Smooth muscle cell (in vitro differentiated cells): Measurements from ENCODE around the gene SFI1. TPM values are rescaled to one million over a fixed set of nuclear protein-coding genes. Genes with fewer than 3 reads are reported as not detected.

ENCODE experiments used
- DNase-seq: peaks from one replicate; lab custom pipeline; 2025; ENCODE audit not compliant: unreplicated experiment; lab: John Stamatoyannopoulos, UW
- H2AFZ ChIP-seq: fragments of 200-600 bp; sonication (generic); 2 replicates; pipeline ENCODE4 v1.6.0; 2016; ENCODE audit warnings: antibody characterized with exemption, low read depth, mild to moderate bottlenecking
- H3F3A ChIP-seq: fragments of 200-600 bp; sonication (generic); 2 replicates; pipeline ENCODE4 v1.6.0; 2017; ENCODE audit warnings: antibody characterized with exemption, low read depth
- H3K27ac ChIP-seq: fragments of 200-600 bp; sonication (generic); 2 replicates; pipeline ENCODE4 v1.5.1; 2016; ENCODE audit warnings: low read depth, mild to moderate bottlenecking
- H3K27me3 ChIP-seq: fragments of 200-600 bp; sonication (generic); 2 replicates; pipeline ENCODE4 v1.6.1; 2016; ENCODE audit warnings: low read depth, mild to moderate bottlenecking
- H3K36me3 ChIP-seq: fragments of 200-600 bp; sonication (generic); 2 replicates; pipeline ENCODE4 v1.5.1; 2016; ENCODE audit warnings: low read depth
- H3K4me1 ChIP-seq: fragments of 200-600 bp; sonication (generic); 2 replicates; pipeline ENCODE4 v1.5.1; 2016; ENCODE audit warnings: low read depth
- H3K4me2 ChIP-seq: fragments of 200-600 bp; sonication (generic); 2 replicates; pipeline ENCODE4 v1.6.0; 2016; ENCODE audit warnings: mild to moderate bottlenecking
- H3K4me3 ChIP-seq: fragments of 200-600 bp; sonication (generic); 2 replicates; pipeline ENCODE4 v1.5.1; 2016; ENCODE audit warnings: mild to moderate bottlenecking
- H3K79me2 ChIP-seq: fragments of 200-600 bp; sonication (generic); 2 replicates; pipeline ENCODE4 v1.6.0; 2016; ENCODE audit warnings: low read depth, mild to moderate bottlenecking
- H3K9ac ChIP-seq: fragments of 200-600 bp; sonication (generic); 2 replicates; pipeline ENCODE4 v1.6.0; 2016; ENCODE audit warnings: low read depth
- H3K9me3 ChIP-seq: fragments of 200-600 bp; sonication (generic); replicated peaks from 2 replicates; pipeline ENCODE4 v1.5.1; 2016; ENCODE audit warnings: low read depth
- H4K20me1 ChIP-seq: fragments of 200-600 bp; sonication (generic); 2 replicates; pipeline ENCODE4 v1.6.0; 2016; ENCODE audit warnings: low read depth
- CTCF ChIP-seq: fragments of 200-600 bp; sonication (generic); IDR thresholded peaks from 2 replicates; pipeline ENCODE4 v1.5.1; 2017; ENCODE audit warnings: borderline replicate concordance, mild to moderate bottlenecking, antibody characterized with exemption; ENCODE audit not compliant: insufficient read depth, poor library complexity, severe bottlenecking
- WGBS: methylation state at CpG from one replicate; pipeline ENCODE4 v1.1.7; 2016; ENCODE audit warnings: low lambda C conversion rate; 5-methylcytosine and 5-hydroxymethylcytosine counted together
- polyA plus RNA-seq: library from polyadenylated mRNA; unstranded; fragments of >200 nt; fragmentation: Nextera tagmentation; extraction: Ambion mirVana; gene quantifications from 2 replicates; pipeline ENCODE4 v1.2.1, GENCODE V29; 2016
- total RNA-seq: library from RNA; depleted of rRNA; stranded (reverse); fragments of >200 nt; gene quantifications from 2 replicates; pipeline ENCODE4 v1.2.3, GENCODE V29; 2014

The SFI1 gene
- total and polyA plus RNA-seq, 2 experiments from 2014 or later: 8.7 to 26.9 TPM

GRCh38 chr22:31569126-31569525, 72.8 kb downstream of the SFI1 start:
- Histone ChIP-seq H3K79me2 (no peaks in the 10 kb centered on the region), H3K27ac (no peak overlapping the region), H2AFZ (no peak overlapping the region), H3K9ac (no peak overlapping the region), H3F3A (no peaks in the 10 kb centered on the region), H4K20me1 (no peaks in the 10 kb centered on the region), H3K27me3 (no peaks in the 10 kb centered on the region), H3K4me1 (no peaks in the 10 kb centered on the region), H3K4me3 (no peak overlapping the region), H3K36me3 (no peaks in the 10 kb centered on the region), H3K9me3 (no peaks in the 10 kb centered on the region), H3K4me2 (no peak overlapping the region)
- no peak for TF ChIP-seq CTCF
- no peak for DNase-seq
- 92% methylated on average over 1 of the region's 1 CpG for WGBS

- H3K27ac ChIP-seq: no peak overlapping the region
- no peaks in the 10 kb centered on the region for H3K79me2 ChIP-seq
- no peak for DNase-seq
- H3K4me2 ChIP-seq: no peak overlapping the region
- H3K9me3 ChIP-seq: no peaks in the 10 kb centered on the region
- no peaks in the 10 kb centered on the region for H3F3A ChIP-seq
- H3K4me3 ChIP-seq: no peak overlapping the region
- H3K27me3 ChIP-seq: no peaks in the 10 kb centered on the region
- no peaks in the 10 kb centered on the region for H3K4me1 ChIP-seq
- WGBS: 95% methylated on average over 5 of the region's 5 CpGs
- no peak overlapping the region for H2AFZ ChIP-seq
- no peaks in the 10 kb centered on the region for H3K36me3 ChIP-seq
- no peaks in the 10 kb centered on the region for H4K20me1 ChIP-seq
- no peak overlapping the region for H3K9ac ChIP-seq
- TF ChIP-seq CTCF: no peak
These were observed 76.6 kb downstream of the SFI1 start for GRCh38 chr22:31572939-31573338.

GRCh38 chr22:31574055-31574670, 77.8 kb downstream of the SFI1 start:
- Histone ChIP-seq H4K20me1 (no peaks in the 10 kb centered on the region), H3K79me2 (no peaks in the 10 kb centered on the region), H3K27ac (no peak overlapping the region), H3K4me3 (no peak overlapping the region), H3K9me3 (no peaks in the 10 kb centered on the region), H3K4me1 (no peaks in the 10 kb centered on the region), H3F3A (no peaks in the 10 kb centered on the region), H3K36me3 (no peaks in the 10 kb centered on the region), H3K27me3 (no peaks in the 10 kb centered on the region), H3K9ac (no peak overlapping the region), H2AFZ (no peak overlapping the region), H3K4me2 (no peak overlapping the region)
- no peak for TF ChIP-seq CTCF
- DNase-seq: no peak
- WGBS: 90% methylated on average over 3 of the region's 3 CpGs

- Histone ChIP-seq H3K4me2 (no peak overlapping the region), H3K9ac (no peak overlapping the region), H3K79me2 (no peaks in the 10 kb centered on the region), H3K4me1 (no peaks in the 10 kb centered on the region), H3K27me3 (no peaks in the 10 kb centered on the region), H3F3A (no peaks in the 10 kb centered on the region), H3K36me3 (no peaks in the 10 kb centered on the region), H3K27ac (no peak overlapping the region), H3K4me3 (no peak overlapping the region), H4K20me1 (no peaks in the 10 kb centered on the region), H3K9me3 (no peaks in the 10 kb centered on the region), H2AFZ (no peak overlapping the region)
- no peak for TF ChIP-seq CTCF
- 88% methylated on average over 8 of the region's 8 CpGs for WGBS
- DNase-seq: no peak
These were observed 78.9 kb downstream of the SFI1 start for GRCh38 chr22:31575190-31575589.
